GM18951 (cell line): Measurements from ENCODE around the gene LBR.

ENCODE experiments used
- POLR2A ChIP-seq: IDR thresholded peaks from 4 replicates; pipeline ENCODE4 v1.6.1; 2011; ENCODE audit warnings: mild to moderate bottlenecking; ENCODE audit not compliant: insufficient read length, insufficient read depth; ENCODE audit errors: extremely low read depth
- in situ Hi-C: fragments of 300-500 bp; cut with MboI; formaldehyde crosslinking; loops from one replicate; pipeline ENCODE4 v1.12.0; 2022; ENCODE audit warnings: low sequenced_read_pairs, mixed read lengths, inconsistent platforms; ENCODE audit not compliant: unreplicated experiment

LBR gene

DNA sequence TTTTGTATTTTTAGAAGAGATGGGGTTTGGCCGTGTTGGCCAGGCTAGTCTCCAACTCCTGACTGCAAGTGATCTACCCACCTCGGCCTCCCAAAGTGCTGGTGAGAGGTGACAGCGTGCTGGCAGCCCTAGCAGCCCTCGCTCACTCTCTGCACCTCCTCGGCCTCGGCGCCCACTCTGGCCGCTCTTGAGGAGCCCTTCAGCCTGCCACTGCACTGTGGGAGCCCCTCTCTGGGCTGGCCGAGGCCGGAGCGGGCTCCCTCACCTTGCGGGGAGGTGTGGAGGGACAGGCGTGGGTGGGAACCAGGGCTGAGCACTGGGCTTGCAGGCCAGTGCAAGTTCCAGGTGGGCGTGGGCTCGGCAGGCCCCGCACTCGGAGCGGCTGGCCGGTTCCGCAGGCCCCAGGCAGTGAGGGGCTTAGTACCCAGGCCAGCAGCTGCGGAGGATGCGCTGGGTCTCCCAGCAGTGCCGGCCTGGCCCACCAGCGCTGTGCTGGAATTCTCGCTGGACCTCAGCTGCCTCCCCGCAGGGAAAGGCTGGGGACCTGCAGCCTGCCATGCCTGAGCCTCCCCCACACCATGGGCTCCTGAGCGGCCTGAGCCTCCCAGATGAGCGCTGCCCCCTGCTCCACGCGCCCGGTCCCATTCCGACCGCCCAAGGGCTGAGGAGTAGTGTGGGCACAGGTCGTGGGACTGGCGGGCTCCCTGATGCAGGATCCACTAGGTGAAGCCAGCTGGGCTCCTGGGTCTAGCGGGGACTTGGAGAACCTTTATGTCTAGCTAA lies 3.4 kb upstream of the LBR start:
- in situ Hi-C loops = no loop called here
- TF ChIP-seq POLR2A = no peak

DNA sequence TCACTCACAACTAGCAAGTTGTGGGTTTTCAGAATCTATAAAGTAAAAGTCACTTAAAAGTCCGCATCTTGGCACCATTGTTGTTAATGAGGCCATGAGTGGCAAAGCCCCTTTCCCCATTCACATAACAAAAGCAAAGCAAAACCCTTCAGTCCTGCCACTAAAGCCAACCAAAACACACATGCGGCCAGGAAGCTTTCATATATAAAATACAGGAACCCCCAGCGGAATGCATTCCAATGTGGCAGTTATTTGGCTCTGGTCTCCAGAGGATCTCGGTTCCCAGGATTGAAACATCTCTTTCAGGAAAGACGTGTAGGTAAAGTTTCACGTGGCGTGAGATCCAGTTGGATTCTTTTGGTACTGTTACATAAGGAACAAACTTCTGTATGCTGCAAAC lies 2.5 kb upstream of the LBR start:
- in situ Hi-C loops = no loop called here
- TF ChIP-seq POLR2A = no peak

DNA sequence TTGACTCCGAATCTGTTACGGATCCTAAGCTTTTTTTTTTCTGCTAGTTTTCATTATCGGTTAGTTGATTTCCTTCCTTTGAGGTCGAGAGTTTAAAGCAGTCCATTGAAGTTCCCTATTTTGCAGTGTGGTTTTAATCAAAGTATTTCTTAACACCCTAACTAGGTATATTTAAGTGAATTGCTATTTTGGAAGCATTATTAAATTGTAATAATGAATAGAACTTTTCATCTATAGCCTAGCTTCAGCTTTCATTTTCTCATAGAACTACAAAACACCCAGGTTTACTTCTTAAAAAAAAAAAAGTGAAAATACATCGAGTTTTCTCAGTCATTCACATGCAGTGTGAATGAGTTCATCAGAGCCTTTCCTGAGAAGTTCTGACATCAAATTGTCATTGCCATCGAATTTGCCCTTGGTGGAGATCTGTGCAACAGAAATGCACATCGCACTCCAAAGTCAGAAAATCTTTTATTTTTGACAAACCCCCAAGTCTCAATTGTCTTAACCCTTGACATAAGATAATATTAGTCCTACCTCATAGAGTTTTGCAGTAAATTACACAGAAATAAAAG lies 1.1 kb upstream of the LBR start:
- in situ Hi-C loops = no loop called here
- TF ChIP-seq POLR2A = no peak

DNA sequence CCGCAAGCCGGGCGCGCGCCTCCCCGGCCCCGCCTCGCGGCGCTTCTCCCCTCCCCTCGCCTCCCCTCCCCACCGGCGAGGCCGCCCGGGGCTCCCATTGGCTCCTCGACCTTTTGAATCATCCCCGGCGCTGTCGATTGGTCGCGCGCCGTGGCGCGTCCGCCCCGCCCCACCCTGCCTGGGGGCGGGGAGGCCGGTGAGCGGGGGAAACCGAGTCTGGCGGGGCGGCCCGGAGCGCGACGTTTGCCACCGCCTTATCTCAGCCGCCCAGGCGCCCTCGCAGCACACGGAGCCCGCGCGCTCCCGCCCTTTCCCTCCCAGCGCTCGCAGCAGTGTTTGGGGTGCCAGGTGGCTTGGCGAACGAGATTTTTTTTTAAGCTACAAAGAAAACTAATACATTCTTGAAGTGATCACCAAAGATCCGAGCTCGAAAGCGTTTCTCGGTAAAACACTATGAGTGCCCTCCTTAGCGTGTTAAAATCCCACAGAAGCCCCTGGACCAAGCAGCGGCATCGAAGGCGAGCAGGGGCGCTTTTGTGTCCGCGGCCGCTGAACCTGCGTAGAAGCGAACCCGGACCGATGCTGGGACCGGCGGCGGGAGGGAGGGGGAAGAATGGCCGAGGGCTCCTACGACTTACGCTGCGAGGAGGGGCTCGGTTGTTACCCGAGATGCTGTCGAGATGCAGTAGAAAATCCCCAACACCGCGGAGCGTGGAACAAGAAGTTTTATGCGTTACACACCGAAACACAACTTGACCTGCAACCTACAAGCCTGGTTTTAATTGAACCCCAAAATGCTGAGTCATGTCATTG lies 436 bp upstream of the LBR start:
- in situ Hi-C loops = no loop called here
- peak; percentile 88 for TF ChIP-seq POLR2A

DNA sequence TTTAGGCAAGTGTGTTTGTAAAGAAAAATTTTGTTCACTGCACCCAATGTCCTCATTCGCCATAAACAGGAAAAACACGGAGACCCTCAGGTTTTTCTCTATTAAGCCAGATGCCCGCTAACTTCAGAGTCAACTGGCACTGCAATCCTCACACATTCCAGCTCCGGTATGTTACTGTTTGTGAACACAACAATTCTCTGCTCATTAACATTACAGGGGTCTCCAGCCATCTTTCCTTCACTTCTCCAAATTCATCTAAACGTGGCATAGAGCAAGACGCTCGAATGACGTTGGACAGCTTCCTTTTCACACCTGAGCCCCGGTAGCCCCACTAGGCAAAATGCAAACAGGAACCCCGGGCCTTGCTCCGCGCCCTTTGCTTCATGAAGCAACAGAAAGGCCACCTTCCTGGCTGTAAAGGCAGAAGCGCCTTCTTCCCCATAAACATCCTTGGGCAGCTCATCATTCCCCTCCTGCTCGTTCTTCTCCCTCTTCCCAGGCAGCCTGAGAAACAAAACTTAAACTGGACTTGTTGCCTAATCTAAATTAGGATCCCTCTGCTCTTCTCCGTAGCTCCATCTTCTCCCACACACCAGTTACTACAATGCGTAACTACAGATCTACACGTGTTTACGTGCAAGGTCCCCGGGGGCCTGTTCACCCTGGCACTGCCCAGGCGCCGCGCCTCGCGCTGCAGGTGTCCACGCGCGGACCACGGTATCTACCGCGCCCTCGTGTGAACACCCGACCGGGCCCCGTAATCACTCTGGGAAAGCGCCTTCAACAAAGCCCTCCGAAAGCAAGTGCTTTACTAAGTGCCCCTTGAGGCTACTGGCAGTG lies 1.2 kb downstream of the LBR start:
- in situ Hi-C loops = no loop called here

DNA sequence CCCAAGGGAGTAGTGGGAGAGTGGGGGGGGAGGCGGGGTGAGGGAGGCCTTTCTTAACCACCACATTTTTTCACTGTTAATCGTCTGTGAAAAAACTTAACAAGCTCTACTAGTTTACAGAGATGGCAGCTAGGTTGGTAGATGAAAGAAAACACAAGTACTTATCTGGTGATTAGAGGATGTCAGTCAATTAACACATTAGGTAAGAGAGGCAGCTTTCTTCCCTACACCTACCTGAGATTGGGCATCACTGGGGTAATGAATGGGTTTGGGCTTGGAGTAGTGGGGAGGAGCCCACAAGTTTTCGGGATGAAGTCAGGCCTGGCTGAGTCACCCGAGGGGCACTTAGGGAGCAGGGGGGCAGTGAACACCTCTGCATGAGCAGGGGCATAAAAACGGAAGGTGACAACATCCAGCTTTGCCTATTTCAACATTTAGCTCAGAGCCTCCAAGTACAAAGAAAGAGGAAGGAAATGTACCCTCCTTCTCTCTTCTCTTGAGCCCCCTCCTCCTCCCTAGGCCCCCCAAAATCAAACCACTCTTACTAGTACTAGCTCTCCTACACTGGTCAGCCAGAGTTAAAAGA lies 2.5 kb downstream of the LBR start:
- no peak for TF ChIP-seq POLR2A
- in situ Hi-C loops = no loop called here

More for the DNA sequence above, 1.2 kb downstream of the LBR start:
- no peak for TF ChIP-seq POLR2A

DNA sequence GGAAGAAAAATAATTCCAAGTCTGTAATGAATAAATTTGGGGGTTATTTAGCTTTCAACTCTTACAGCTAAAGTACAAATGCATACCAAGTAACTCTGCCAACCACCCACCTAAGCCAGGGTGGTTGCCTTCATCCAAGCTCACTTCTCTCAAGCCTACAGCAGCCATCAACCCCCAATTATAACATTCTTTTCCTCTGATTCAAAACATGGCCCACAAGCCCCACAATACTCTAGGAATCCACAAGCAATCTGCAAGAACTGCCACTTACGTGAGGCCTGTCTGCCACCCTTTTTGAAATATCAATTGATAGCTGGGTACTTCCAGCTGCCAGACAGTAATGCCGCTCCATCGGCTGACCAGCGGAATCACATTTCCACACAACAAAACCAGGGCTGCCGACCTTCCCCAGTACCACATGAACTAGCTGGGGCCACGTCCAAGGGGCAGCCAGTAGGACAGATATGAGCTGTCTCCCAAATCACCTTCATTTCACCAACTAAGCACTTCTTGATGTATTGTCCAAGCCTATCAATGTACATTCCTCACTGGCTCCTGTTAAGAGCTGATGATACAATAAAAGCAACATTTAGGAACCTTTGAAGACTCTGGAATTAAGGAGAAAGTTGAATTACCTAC lies 3.2 kb downstream of the LBR start:
- in situ Hi-C loops = no loop called here

DNA sequence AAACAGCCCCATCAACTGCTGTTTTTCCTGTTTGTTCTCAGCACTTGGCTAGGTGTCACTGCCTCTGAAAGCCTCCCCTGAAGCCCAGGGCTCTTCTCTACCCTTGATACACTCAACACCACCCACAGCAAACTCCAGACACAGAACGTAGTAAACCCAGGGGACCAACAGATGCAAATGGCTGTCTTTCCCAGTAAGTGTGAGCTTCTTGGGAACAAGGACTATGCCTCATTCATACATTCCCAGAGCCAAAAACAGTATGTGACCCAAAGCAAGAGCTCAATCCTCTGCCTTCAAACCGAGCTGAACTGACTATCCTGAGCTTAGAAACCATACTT lies 4.4 kb downstream of the LBR start:
- in situ Hi-C loops = no loop called here
- TF ChIP-seq POLR2A = no peak

More for the DNA sequence above, 3.2 kb downstream of the LBR start:
- no peak for TF ChIP-seq POLR2A

DNA sequence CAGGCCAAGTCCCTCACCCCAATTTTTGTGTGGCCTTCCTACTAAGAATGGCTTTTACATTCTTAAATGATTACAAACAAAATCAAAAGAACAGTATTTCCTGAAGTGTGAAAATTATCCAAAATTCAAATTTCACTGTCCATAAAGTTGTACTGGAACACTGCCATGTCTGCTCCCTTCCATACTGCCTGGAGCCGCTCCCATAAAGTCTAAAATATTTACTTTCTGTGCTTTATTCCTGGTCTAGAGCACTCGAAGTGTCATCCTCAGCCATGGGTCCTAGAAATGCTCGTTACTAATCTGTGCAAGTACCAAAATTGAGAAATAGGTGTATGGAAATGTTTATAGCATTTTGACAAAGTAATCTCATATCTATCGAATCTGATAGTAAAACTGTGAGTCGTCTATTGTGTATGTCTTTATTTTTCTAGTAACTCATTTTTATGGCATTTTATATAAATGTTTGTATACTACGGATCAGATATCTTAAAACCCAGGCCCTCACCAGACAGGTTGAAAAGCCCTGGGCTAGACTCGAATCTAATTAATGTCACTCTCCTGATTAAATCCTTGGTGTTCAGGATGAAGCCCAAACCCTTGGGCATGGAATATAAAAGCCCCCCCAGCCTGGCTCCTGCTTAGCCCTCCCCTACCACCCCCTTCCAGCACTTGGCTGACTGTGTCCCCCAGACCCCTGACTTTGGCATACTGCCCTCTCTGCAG lies 4.9 kb downstream of the LBR start:
- no peak for TF ChIP-seq POLR2A
- in situ Hi-C loops = no loop called here

DNA sequence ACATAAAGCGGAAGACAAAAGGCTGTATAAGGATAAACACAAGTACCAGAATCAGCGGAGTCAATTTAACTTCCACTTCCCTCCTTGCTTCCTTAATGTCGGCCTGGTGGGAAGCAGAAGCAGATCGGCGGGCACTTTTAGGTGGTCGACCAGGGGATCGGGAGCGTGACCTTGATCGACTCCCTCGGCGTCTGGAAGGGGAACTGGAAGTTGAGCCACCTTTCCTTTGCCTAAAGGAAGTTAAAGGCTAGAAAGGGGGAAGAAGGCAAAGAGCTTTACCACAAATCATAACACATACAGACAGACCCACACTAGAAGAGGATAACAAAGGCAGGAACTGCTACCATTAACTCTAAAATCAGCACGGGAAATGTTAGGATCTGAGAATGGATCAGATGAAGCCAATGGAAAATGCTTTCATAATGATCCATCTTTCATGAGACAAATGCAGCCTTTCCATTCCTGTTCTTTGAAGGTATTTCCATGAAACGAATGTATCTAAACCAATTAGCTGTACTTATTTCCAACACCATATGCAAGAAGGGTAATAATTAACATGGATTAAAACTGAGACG lies 5.7 kb downstream of the LBR start:
- in situ Hi-C loops = no loop called here
- no peak for TF ChIP-seq POLR2A

DNA sequence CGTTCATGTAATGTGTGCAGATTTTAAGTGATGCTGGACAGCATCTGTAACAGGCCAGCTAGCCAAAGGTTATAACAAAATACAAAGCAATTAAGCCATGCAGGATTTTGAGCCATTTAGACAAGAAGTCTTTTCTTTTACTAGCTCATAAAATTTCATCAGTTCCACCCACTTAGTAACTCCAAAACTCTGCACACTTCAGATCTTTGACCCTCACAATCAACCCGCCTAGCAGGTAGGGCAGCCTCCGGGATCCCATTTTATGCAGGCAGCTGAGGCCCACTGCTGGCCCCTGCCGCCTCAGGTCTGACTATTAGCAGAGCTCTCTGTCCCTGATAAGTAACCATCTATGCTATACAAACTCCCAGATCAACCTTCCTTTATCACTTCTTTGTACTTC lies 9.2 kb downstream of the LBR start:
- in situ Hi-C loops = no loop called here
- no peak for TF ChIP-seq POLR2A
